Endometrial microvascular endothelial cells (primary cell): ENCODE results near the gene BSCL2. TPM values are rescaled to one million over a fixed set of nuclear protein-coding genes. Genes with fewer than 3 reads are reported as not detected.
"Not testable (repeated sequence)": the region's sequence is repeated elsewhere in the genome, so short reads cannot be mapped to it uniquely, and the experiment has no call there.

Experiments
- in situ Hi-C: cut with HindIII; loops from 2 replicates; pipeline ENCODE4 v1.10.0; 2017; ENCODE audit warnings: low sequenced_read_pairs, low pct_unique_long_range_greater_than_20kb; ENCODE audit errors: inconsistent ontology term
- total RNA-seq: library from RNA; depleted of rRNA; stranded (reverse); fragments of >200 nt; gene quantifications from one replicate; pipeline ENCODE4 v1.2.3, GENCODE V29; 2015; ENCODE audit errors: inconsistent ontology term

Gene BSCL2
- total RNA-seq, 1 donor from 2014 or later = 55.5 TPM

DNA sequence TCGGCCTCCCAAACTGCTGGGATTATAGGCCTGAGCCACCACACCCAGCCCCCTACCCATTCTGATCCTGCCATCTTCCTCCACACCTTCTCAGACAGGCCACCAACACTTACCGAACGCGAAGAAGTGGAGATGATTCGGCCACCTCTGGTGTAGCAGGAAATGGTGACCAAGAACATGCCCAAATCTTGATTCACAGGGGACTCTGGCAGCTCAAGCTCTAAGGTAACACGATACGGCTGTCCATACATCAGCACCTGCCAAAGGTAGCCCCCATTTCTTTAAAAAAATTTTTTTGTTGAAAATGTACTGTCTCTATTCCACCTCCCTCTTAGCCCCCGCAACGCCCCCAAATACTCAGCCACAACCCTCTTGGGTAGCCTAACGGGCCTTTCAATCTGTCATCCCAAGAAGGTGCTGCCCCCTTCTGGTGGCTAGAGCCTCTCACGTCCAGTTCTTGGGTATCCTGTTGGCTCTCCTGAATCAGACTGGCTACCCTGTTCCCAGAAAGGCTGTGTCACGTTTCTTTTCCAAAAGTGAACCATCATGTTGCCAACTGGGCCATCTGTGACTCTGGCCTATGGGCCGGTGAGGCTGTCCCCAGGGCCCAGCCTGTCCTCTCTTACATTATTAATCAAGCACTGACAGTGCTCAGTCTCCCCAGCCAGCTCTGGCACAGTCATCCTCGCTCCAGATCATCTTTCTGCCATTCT is 12.6 kb downstream of the BSCL2 start:
- in situ Hi-C loops = loop anchor here (10.0 kb wide), 1 partner anchor 60 kb away; no protein-coding TSS in a partner anchor

DNA sequence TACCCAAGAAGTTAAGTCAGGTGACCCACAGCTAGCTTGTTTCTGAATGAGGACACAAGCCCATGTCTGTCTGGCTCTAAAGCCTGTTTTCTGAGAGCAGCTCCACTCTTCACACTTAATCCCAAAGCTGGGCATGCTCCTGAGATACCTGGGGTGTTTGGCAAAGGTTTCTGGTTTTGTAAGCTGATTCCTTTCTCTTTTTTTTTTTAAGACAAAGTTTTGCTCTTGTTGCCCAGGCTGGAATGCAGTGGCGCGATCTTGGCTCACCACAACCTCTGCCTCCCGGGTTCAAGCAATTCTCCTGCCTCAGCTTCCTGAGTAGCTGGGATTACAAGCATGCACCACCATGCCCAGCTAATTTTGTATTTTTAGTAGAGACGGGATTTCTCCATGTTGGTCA is 13.6 kb downstream of the BSCL2 start:
- in situ Hi-C loops = loop anchor here (10.0 kb wide), 1 partner anchor 59 kb away; no protein-coding TSS in a partner anchor

DNA sequence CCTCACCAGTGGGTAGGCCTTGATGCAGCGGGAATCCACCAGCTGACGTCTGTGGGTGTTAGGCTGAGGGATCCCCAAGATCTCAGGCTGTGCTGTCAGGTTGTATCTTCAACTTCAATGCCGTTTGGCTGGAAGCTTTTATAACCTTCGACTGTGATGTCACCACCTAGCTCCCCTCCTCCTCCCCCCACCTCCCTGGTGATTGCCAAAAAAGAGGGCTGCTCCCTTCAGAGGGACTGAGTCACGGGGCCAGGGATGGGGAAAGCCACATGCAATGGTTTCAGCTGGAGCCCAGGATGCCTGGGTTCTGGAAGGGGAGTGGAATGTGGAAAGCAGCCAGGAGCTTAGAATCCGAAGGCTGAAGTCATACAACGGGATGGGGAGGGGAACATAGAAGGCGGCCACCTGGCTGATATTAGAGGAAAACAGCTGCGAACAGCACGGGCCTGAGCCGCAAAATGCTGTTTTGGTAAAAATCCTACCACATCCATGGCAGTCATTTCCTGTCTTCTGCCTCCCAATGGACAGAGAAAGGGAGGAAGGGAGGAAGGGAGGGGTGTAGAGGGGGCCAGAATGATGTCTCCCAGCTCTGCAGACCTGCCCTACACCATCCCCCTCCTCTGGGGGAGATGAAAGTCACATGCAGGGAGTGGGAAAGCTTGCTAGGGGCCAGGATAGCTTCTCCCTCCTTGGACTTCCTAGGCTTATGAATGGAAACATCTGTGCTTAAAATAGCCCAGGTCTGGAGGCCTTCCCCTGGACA is 17.6 kb downstream of the BSCL2 start, which contains the start of gene LRRN4CL:
Gene LRRN4CL, minus strand, starts transcription at position 110 of the 763 bp plus-strand sequence. CDS start 1,022 bp downstream, outside the sequence.
- in situ Hi-C loops = loop anchor here (10.0 kb wide), 1 partner anchor 55 kb away; no protein-coding TSS in a partner anchor

DNA sequence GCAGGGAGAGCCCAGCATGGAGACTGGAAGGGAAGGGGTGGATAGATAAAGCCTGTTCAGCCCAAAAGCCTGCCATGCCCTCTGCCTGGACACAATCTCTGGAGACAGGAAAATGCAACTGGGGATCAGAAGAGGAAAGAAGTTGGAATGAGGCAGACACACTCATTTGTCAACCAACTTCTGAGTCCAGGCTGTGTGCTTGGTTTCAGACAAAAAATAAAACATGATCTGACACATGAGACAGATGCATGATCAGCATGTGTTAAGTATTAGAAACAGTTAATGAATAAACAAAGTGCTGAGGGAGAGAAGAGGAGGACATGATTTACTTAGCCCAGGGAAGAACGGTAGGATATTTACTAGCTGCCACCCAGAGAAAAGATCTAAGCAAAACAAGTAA is 18.7 kb downstream of the BSCL2 start:
- in situ Hi-C loops = no loop called here

DNA sequence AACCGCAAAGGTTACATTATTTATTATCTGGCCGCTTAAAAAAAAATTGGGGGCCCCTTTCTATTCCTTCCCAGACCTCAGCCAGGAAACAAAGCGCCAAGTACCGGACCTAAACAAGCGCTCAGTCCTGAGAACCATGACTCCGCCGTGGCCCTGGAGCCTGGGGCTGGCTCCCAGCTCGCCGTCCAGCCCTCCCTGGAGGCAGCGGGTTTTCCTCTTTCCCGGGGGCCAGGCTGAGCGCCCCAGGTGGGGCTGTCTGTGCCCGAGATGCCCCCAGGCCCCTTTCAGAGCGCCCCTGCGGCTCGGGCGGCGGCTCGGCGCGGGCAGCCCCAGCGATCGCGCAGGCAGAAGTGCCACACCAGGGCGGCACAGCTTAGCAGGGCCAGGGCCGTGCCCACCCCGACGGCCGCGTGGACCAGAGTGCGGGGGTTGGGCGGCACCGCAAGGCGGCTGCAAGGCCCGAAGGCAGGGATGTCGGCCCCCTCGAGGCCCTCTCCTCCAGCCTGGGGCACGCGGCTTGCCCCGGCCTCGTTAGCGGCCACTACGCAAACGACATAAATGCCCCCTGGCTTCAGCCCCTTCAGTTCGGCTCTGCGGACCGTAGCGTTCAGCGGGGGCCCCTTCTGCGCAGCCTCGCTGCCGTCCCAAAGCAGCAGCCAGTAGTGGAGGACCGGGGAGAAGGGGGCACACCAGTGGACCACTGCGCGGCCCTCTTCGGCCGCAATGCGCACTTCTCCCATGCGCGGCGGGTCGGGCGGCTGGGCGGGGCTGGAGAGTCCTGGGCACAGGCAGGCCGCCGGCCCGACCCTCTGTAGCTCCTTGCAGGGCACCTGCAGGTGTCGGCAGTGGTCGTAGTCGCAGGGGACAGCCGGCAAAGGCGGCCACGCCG is 19.5 kb downstream of the BSCL2 start:
- in situ Hi-C loops = no loop called here

DNA sequence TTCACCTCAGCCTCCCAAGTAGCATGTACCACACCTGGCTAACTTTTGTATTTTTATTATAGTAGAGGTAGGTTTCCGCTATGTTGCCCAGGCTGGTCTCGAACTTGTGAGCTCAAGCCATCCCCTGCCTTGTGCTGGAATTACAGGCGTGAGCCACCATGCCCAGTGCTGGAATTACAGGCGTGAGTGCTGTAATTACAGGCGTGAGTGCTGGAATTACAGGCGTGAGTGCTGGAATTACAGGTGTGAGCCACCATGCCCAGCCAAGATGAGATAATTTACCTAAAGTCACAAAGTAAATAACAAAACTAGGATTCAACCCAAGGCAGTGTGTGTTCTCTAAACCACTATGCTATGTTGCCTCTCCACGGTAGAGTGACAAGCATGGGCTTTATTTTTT is 24.7 kb downstream of the BSCL2 start:
- in situ Hi-C loops = no loop called here

DNA sequence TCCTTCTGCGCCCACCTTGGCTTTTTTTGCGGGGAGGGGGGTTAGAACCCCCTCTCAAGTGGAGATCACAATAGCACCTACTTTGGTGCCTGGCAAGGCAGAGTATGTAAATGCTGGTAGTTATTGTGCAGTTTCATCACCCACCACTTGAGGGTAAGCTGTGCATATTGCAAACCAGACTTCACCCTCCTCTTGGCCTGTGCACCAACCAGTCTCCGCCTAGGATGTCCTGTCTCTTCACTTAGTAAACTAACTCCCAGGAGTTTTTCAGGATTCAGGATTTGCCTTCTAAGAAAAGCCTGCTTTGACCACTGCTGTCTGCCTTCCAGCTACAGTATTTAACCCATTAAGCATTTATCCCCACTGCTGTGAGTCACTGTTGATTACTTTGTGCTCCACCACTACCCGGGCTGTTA is 26.4 kb downstream of the BSCL2 start:
- in situ Hi-C loops = no loop called here

GRCh38 chr11:62678770-62679696 is 28.2 kb downstream of the BSCL2 start, which contains the start of gene UBXN1:
Gene UBXN1 (minus strand): TSS chr11:62679073. CDS start chr11:62678923, 150 bp downstream.
- in situ Hi-C loops = no loop called here

- in situ Hi-C loops = no loop called here
These were observed 28.8 kb downstream of the BSCL2 start for GRCh38 chr11:62678433-62678769.

- in situ Hi-C loops = no loop called here
These were observed 29.5 kb downstream of the BSCL2 start for GRCh38 chr11:62677714-62678113.

- in situ Hi-C loops = no loop called here
These were observed 30.1 kb downstream of the BSCL2 start for GRCh38 chr11:62677156-62677555.

GRCh38 chr11:62676698-62677097 is 30.5 kb downstream of the BSCL2 start:
- in situ Hi-C loops = no loop called here

DNA sequence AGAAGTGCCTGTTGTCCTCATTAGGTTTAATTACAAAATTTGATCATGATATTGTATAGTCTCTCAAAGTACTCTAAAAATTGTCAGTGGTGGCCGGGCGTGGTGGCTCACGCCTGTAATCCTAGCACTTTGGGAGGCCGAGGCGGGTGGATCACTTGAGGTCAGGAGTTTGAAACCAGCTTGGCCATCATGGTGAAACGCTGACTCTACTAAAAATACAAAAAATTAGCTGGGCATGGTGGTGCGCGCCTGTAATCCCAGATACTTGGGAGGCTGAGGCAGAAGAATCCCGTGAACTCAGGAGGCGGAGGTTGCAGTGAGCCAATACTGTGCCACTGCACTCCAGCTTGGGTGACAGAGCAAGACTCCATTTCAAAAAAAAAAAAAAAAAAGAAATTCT is 31.8 kb downstream of the BSCL2 start:
- in situ Hi-C loops = not testable (repeated sequence)

GRCh38 chr11:62673196-62673525 is 34.1 kb downstream of the BSCL2 start:
- in situ Hi-C loops = loop anchor here (25.0 kb wide), 1 partner anchor 111 kb away; the partner anchor contains the start of gene EEF1G

GRCh38 chr11:62671608-62672389 is 35.4 kb downstream of the BSCL2 start, which contains the start of the genes LBHD1 and UQCC3:
Gene LBHD1 (minus strand): TSS chr11:62672267. CDS start chr11:62670031, 2,236 bp downstream.
Gene UQCC3 (plus strand): TSS chr11:62671673. CDS start chr11:62671746, 73 bp downstream.
- in situ Hi-C loops = loop anchor here (25.0 kb wide), 1 partner anchor 109 kb away; the partner anchor contains the start of gene EEF1G

GRCh38 chr11:62671236-62671607 is 36.0 kb downstream of the BSCL2 start:
- in situ Hi-C loops = loop anchor here (25.0 kb wide), 1 partner anchor 109 kb away; the partner anchor contains the start of gene EEF1G
